Neural cell (in vitro differentiated cells): Measurements from ENCODE around the gene AMT.

Source experiments
- EP300 ChIP-seq: fragments of 450-650 bp; conservative IDR thresholded peaks from 2 replicates; pipeline ENCODE4 v1.6.1; 2014; ENCODE audit warnings: antibody characterized with exemption, mild to moderate bottlenecking, moderate library complexity; ENCODE audit not compliant: poor library complexity, severe bottlenecking
- EZH2 ChIP-seq: fragments of 200-600, 300-800 bp; shearing (Covaris generic), sonication (generic); IDR thresholded peaks from 2 replicates; pipeline ENCODE4 v1.6.1; 2014; ENCODE audit warnings: antibody characterized with exemption, low read length, borderline replicate concordance, mild to moderate bottlenecking; ENCODE audit not compliant: insufficient read depth, poor library complexity, severe bottlenecking
- MXI1 ChIP-seq: fragments of 450-650 bp; conservative IDR thresholded peaks from 2 replicates; pipeline ENCODE4 v1.6.1; 2014; ENCODE audit warnings: antibody characterized with exemption, mild to moderate bottlenecking; ENCODE audit not compliant: poor library complexity, severe bottlenecking
- POLR2AphosphoS5 ChIP-seq: IDR thresholded peaks from 2 replicates; pipeline ENCODE4 v1.6.1; 2012
- RAD21 ChIP-seq: fragments of 450-650 bp; conservative IDR thresholded peaks from 2 replicates; pipeline ENCODE4 v1.6.1; 2014; ENCODE audit warnings: antibody characterized with exemption, mild to moderate bottlenecking, moderate library complexity
- SMC3 ChIP-seq: fragments of 450-650 bp; conservative IDR thresholded peaks from 2 replicates; pipeline ENCODE4 v1.6.1; 2014; ENCODE audit warnings: antibody characterized with exemption, mild to moderate bottlenecking, moderate library complexity; ENCODE audit not compliant: poor library complexity
- TAF1 ChIP-seq: IDR thresholded peaks from 2 replicates; pipeline ENCODE4 v1.6.1; 2012; ENCODE audit warnings: low read depth
- TF ChIP-seq, protein P1 (sequence below): fragments of 450-650 bp; IDR thresholded peaks from 2 replicates; pipeline ENCODE4 v1.5.1; 2014; ENCODE audit warnings: antibody characterized with exemption, mild to moderate bottlenecking, moderate library complexity; ENCODE audit not compliant: poor library complexity, severe bottlenecking
- TF ChIP-seq, protein P2 (sequence below): IDR thresholded peaks from 2 replicates; pipeline ENCODE4 v1.6.1; 2012; ENCODE audit warnings: borderline replicate concordance

DNA sequence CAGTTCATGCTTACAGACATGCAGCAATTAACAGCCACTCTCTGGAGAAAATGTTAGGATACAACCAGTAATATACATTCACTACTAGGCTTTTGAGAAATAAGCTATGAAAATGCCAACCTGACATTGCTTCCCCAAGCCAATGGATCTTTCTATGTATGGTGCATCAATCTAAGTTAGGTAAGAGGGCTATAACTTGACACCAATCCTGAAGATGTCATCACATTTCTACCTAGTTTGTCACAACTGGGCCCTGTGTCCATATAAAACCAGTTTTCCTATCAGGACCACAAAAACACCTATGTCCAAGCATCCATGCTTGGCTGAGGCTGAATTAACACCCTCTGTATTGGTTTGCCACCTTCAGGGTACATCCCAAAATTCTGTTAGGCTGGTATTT, 50.3 kb downstream of the AMT start:
- TF ChIP-seq EZH2 (no peak), TAF1 (no peak), RAD21 (no peak), EP300 (no peak), POLR2AphosphoS5 (no peak), MXI1 (no peak), SMC3 (no peak)
- TF ChIP-seq, protein P1, sequence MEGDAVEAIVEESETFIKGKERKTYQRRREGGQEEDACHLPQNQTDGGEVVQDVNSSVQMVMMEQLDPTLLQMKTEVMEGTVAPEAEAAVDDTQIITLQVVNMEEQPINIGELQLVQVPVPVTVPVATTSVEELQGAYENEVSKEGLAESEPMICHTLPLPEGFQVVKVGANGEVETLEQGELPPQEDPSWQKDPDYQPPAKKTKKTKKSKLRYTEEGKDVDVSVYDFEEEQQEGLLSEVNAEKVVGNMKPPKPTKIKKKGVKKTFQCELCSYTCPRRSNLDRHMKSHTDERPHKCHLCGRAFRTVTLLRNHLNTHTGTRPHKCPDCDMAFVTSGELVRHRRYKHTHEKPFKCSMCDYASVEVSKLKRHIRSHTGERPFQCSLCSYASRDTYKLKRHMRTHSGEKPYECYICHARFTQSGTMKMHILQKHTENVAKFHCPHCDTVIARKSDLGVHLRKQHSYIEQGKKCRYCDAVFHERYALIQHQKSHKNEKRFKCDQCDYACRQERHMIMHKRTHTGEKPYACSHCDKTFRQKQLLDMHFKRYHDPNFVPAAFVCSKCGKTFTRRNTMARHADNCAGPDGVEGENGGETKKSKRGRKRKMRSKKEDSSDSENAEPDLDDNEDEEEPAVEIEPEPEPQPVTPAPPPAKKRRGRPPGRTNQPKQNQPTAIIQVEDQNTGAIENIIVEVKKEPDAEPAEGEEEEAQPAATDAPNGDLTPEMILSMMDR, result no peak
- TF ChIP-seq, protein P2, sequence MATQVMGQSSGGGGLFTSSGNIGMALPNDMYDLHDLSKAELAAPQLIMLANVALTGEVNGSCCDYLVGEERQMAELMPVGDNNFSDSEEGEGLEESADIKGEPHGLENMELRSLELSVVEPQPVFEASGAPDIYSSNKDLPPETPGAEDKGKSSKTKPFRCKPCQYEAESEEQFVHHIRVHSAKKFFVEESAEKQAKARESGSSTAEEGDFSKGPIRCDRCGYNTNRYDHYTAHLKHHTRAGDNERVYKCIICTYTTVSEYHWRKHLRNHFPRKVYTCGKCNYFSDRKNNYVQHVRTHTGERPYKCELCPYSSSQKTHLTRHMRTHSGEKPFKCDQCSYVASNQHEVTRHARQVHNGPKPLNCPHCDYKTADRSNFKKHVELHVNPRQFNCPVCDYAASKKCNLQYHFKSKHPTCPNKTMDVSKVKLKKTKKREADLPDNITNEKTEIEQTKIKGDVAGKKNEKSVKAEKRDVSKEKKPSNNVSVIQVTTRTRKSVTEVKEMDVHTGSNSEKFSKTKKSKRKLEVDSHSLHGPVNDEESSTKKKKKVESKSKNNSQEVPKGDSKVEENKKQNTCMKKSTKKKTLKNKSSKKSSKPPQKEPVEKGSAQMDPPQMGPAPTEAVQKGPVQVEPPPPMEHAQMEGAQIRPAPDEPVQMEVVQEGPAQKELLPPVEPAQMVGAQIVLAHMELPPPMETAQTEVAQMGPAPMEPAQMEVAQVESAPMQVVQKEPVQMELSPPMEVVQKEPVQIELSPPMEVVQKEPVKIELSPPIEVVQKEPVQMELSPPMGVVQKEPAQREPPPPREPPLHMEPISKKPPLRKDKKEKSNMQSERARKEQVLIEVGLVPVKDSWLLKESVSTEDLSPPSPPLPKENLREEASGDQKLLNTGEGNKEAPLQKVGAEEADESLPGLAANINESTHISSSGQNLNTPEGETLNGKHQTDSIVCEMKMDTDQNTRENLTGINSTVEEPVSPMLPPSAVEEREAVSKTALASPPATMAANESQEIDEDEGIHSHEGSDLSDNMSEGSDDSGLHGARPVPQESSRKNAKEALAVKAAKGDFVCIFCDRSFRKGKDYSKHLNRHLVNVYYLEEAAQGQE, result no peak
